HG03565 (cell line): ENCODE results near the gene FAM83E.
"Not testable (repeated sequence)": the region's sequence is repeated elsewhere in the genome, so short reads cannot be mapped to it uniquely, and the experiment has no call there.

Experiments
- ATAC-seq: cut with Tn5 transposase; IDR thresholded peaks from one replicate; pipeline ENCODE4 v1.9.1; 2021; ENCODE audit warnings: mild to moderate bottlenecking, moderate library complexity; ENCODE audit not compliant: unreplicated experiment

The FAM83E gene

DNA sequence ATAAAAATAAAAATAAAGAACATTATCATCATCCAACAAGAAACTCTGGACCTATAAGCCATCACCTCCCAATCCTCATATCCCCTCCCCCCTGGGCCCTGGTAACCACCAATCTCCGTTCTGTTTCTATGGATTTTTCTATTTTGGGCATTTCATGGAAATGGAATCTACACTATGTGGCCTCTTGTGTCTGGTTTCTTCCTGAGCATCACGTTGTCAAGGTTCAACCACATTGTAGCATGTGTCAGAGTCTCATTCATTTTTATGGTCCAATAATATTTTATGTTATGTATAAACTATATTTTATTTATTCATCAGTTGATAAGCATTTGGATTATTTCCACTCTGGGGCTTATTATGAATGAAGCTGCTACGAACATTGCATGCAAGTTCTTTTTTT lies 36.0 kb downstream of the FAM83E start:
- ATAC-seq, result no peak

- ATAC-seq, result not testable (repeated sequence)
Observed at GRCh38 chr19:48577908-48578307, 37.0 kb downstream of the FAM83E start.

- ATAC-seq, result no peak
Observed at GRCh38 chr19:48575931-48576622, 38.8 kb downstream of the FAM83E start.

DNA sequence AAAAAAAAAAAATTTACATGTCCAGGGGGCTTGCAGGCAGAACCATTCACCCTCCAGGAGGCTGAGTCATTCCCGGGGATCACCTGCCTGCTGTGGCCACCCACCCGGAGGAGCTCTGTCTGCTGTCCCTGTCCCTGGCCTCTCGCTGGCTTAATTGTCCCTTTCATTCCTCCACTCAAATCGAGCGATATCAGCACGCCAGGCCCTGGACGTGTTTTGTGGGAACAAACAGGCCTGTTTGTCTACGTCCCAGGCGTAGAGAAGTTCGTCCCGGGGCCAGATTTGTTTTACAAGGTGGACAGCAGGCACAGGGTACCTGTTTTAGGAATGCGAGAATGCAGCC lies 41.7 kb downstream of the FAM83E start:
- ATAC-seq, result no peak

GRCh38 chr19:48571378-48572162 lies 43.3 kb downstream of the FAM83E start:
- ATAC-seq, result no peak

- no peak for ATAC-seq
Observed at GRCh38 chr19:48569814-48570213, 45.1 kb downstream of the FAM83E start.

GRCh38 chr19:48568345-48568886 lies 46.5 kb downstream of the FAM83E start:
- no peak for ATAC-seq

- ATAC-seq, result no peak
Observed at GRCh38 chr19:48565090-48565489, 49.8 kb downstream of the FAM83E start.
